GM23338 (cell line): ENCODE data around the gene RIOX2.

Experiments
- CTCF ChIP-seq, 2 experiments: fragments of 200-600 bp in 1 of 2; sonication (generic) in 1 of 2; conservative IDR thresholded peaks; 2 replicates each; pipeline versions ENCODE4 v1.5.1 to v1.6.1; 2016 to 2017; ENCODE audit warnings: antibody characterized with exemption in 2 of 2, low read depth in 2 of 2, mild to moderate bottlenecking in 2 of 2, moderate library complexity in 1 of 2
- EZH2 ChIP-seq: fragments of 200-600 bp; sonication (generic); IDR thresholded peaks from one replicate; pipeline ENCODE4 v1.8.0; 2017; ENCODE audit warnings: antibody characterized with exemption, mild to moderate bottlenecking, low read depth; ENCODE audit not compliant: unreplicated experiment
- EZH2phosphoT487 ChIP-seq: fragments of 200-600 bp; sonication (generic); IDR thresholded peaks from one replicate; pipeline ENCODE4 v1.8.1; 2018; ENCODE audit warnings: antibody characterized with exemption; ENCODE audit not compliant: unreplicated experiment
- JUNB ChIP-seq: IDR thresholded peaks from one replicate; pipeline ENCODE4 v1.6.1; 2016; ENCODE audit warnings: antibody characterized with exemption; ENCODE audit not compliant: unreplicated experiment
- NANOG ChIP-seq: IDR thresholded peaks from 2 replicates; pipeline ENCODE4 v1.6.1; 2016; ENCODE audit warnings: antibody characterized with exemption, borderline replicate concordance
- POLR2AphosphoS5 ChIP-seq: IDR thresholded peaks from 2 replicates; pipeline ENCODE4 v1.6.1; 2016; ENCODE audit warnings: antibody characterized with exemption, low read depth
- REST ChIP-seq: IDR thresholded peaks from one replicate; pipeline ENCODE4 v1.6.1; 2018; ENCODE audit warnings: antibody characterized with exemption; ENCODE audit not compliant: unreplicated experiment
- STAT1 ChIP-seq: IDR thresholded peaks from one replicate; pipeline ENCODE4 v1.6.1; 2016; ENCODE audit warnings: antibody characterized with exemption; ENCODE audit not compliant: unreplicated experiment
- ZNF114 ChIP-seq: fragments of 250-450 bp; sonication (Bioruptor Pico); IDR thresholded peaks from 2 replicates; pipeline ENCODE4 v1.5.0; 2020; ENCODE audit warnings: mild to moderate bottlenecking, moderate library complexity
- TF ChIP-seq, protein P1 (sequence below): IDR thresholded peaks from 2 replicates; pipeline ENCODE4 v1.6.1; 2016; ENCODE audit warnings: antibody characterized with exemption

DNA sequence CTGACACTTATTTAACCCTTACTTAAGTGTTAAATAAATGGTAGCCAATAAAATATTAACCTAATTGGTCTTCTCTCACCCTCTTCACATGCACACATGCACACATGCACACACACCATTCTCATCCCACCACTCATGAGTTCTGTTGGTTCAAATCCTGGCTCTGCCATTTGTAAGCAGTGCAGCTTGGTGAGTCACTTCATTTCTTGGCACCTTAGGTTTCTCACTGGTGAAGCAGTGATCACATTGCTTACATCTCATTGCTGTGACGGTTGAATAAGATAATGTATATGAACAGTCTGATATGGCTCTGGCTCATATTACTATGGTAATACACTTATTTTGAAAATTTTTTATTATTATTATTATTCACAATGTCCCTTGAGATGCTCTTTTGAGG is 33.8 kb downstream of the RIOX2 start:
- no peak for TF ChIP-seq POLR2AphosphoS5
- no peak for TF ChIP-seq EZH2
- no peak for TF ChIP-seq JUNB
- no peak for TF ChIP-seq CTCF (conservative IDR thresholded peaks at IDR 0.05; ENCODE audit: low read depth in 2 of 2)
- no peak for TF ChIP-seq REST
- TF ChIP-seq STAT1 = no peak
- no peak for TF ChIP-seq NANOG
- TF ChIP-seq EZH2phosphoT487 = no peak
- TF ChIP-seq ZNF114 (CRISPR knock-in tag) = no peak
- TF ChIP-seq, protein P1, sequence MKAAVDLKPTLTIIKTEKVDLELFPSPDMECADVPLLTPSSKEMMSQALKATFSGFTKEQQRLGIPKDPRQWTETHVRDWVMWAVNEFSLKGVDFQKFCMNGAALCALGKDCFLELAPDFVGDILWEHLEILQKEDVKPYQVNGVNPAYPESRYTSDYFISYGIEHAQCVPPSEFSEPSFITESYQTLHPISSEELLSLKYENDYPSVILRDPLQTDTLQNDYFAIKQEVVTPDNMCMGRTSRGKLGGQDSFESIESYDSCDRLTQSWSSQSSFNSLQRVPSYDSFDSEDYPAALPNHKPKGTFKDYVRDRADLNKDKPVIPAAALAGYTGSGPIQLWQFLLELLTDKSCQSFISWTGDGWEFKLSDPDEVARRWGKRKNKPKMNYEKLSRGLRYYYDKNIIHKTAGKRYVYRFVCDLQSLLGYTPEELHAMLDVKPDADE = no peak
